ENCODE data around the gene EIF4A3. TPM values are rescaled to one million over a fixed set of nuclear protein-coding genes. Genes with fewer than 3 reads are reported as not detected.

EIF4A3 gene
- total RNA-seq = 60.7 and 64.6 TPM in 2 replicates

GRCh38 chr17:80147035-80147822 is at the start of gene EIF4A3:
Gene EIF4A3, minus strand, starts transcription at chr17:80147128. Its CDS starts 167 bp downstream, at chr17:80146961.

GRCh38 chr17:80169784-80170500 is 23.0 kb upstream of the EIF4A3 start, which contains the start of gene CARD14:
Gene CARD14, plus strand, starts transcription at chr17:80170030. Its CDS starts 11,409 bp downstream, at chr17:80181439.

DNA sequence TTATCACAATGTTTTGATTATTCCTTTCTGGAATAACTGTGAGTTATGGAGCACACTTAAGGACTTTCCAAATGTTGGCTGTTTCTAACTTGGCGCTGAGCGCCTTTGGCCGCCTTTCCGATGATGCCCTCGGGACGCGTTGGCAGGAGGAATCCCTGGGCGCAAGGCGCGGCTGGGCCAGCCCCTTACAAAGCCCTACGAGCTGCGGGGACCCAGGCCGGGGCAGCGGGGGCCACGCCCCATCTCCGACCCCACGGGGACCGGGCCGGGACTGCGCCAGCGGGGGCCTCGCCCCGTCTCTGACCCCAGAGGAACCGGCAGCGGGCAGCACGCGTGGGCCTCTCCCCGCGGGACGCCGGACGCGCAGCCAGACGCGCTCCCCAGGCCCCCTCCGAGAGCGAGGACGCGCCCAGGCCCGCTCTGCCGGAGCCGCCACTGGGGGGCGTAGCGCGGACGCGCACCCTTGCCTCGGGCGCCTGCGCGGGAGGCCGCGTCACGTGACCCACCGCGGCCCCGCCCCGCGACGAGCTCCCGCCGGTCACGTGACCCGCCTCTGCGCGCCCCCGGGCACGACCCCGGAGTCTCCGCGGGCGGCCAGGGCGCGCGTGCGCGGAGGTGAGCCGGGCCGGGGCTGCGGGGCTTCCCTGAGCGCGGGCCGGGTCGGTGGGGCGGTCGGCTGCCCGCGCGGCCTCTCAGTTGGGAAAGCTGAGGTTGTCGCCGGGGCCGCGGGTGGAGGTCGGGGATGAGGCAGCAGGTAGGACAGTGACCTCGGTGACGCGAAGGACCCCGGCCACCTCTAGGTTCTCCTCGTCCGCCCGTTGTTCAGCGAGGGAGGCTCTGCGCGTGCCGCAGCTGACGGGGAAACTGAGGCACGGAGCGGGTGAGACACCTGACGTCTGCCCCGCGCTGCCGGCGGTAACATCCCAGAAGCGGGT is 45.6 kb downstream of the EIF4A3 start, which contains the start of gene GAA:
TSS of gene GAA (plus strand) at position 571 of the 935 bp plus-strand sequence. CDS start 3,006 bp downstream, outside the sequence.

Small RNAs within 50 kb of the gene (small RNA-seq; reads per million reads assigned to genes)
- gene AC087741.2 (not detected), gene MIR1268B (not detected)

Other genes starting within 250 kb of the EIF4A3 start
- gene TBC1D16, start 111.3 kb downstream of the EIF4A3 start, total RNA-seq = 23.9 and 29.1 TPM in 2 replicates
- gene CCDC40, start 110.5 kb downstream of the EIF4A3 start, total RNA-seq = 2.7 and 3.4 TPM in 2 replicates
- 49.8 and 53.2 TPM in 2 replicates for gene GAA, start 45.5 kb downstream of the EIF4A3 start, total RNA-seq
- gene CARD14, start 22.9 kb upstream of the EIF4A3 start, total RNA-seq = under 0.01 and 0.13 TPM in 2 replicates
- 21.6 and 32.3 TPM in 2 replicates for gene SGSH, start 73.2 kb upstream of the EIF4A3 start, total RNA-seq
- 11.5 and 15.9 TPM in 2 replicates for gene SLC26A11, start 73.3 kb upstream of the EIF4A3 start, total RNA-seq
- 144 and 152 TPM in 2 replicates for gene RNF213, start 113.7 kb upstream of the EIF4A3 start, total RNA-seq